ENCODE results near the gene CMTM7.

DNA sequence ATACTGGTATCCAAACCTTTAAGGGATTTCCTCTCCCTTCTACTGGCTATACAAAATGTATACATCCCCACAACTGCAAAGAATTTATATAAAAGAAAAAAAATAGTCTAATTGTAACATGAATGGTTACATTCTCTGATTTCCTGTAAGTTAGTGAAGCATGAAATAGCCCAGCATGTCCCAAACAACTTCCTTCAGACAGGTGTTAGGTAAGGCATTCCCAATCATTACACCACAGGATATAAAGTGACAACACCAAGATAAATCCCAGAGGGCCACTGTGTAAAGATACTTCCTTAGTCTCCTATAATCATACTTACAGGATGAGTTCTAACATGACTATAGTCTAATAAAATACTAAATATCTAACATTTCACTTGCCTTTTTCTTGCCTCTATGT lies 103.4 kb downstream of the CMTM7 start:
- TF ChIP-seq POLR2AphosphoS5 (IDR thresholded peaks at IDR 0.05) = no peak
- TF ChIP-seq, protein P1, sequence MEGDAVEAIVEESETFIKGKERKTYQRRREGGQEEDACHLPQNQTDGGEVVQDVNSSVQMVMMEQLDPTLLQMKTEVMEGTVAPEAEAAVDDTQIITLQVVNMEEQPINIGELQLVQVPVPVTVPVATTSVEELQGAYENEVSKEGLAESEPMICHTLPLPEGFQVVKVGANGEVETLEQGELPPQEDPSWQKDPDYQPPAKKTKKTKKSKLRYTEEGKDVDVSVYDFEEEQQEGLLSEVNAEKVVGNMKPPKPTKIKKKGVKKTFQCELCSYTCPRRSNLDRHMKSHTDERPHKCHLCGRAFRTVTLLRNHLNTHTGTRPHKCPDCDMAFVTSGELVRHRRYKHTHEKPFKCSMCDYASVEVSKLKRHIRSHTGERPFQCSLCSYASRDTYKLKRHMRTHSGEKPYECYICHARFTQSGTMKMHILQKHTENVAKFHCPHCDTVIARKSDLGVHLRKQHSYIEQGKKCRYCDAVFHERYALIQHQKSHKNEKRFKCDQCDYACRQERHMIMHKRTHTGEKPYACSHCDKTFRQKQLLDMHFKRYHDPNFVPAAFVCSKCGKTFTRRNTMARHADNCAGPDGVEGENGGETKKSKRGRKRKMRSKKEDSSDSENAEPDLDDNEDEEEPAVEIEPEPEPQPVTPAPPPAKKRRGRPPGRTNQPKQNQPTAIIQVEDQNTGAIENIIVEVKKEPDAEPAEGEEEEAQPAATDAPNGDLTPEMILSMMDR (IDR thresholded peaks at IDR 0.05) = no peak
- TF ChIP-seq POLR2A (IDR thresholded peaks at IDR 0.05) = no peak
